ENCODE measurements around the gene SLF2. TPM values are rescaled to one million over a fixed set of nuclear protein-coding genes. Genes with fewer than 3 reads are reported as not detected.

SLF2 gene
- total RNA-seq, 1 experiment from 2014 or later: 14.3 TPM

DNA sequence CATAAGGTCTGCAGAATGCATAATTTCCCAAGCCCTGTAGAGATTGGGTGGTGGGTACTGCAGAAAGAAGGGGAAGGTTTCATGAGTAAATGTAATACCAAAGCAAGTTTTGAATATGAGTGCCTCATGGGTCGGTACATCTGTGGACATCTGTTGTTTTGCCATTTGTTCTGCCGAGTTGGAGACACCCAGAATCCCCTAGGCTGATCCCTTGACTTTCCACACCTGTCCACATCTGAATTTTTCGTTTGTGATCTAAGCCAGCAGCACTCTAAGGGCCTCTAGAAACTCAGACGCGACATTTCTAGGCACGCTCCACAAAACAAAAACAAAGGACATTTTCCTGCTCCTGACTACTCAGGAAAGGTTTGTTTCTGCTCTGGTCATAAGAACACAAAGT lies 11.7 kb upstream of the SLF2 start:
- ChIA-PET CTCF (no interaction called here), POLR2A (no interaction called here)
- Mint-ChIP-seq H3K9me3 (no peaks in the 10 kb centered on the region), H3K4me1 (no peaks in the 10 kb centered on the region), H3K27ac (no peak overlapping the region), H3K36me3 (no peaks in the 10 kb centered on the region), H3K27me3 (ENCODE audit: low read depth) (no peaks in the 10 kb centered on the region; the same call in 1 of the 2 replicates), H3K4me3 (no peak overlapping the region)
- DNase-seq (ENCODE audit: low spot score) (no peak), ATAC-seq (no peak)
- TF ChIP-seq, protein P1, sequence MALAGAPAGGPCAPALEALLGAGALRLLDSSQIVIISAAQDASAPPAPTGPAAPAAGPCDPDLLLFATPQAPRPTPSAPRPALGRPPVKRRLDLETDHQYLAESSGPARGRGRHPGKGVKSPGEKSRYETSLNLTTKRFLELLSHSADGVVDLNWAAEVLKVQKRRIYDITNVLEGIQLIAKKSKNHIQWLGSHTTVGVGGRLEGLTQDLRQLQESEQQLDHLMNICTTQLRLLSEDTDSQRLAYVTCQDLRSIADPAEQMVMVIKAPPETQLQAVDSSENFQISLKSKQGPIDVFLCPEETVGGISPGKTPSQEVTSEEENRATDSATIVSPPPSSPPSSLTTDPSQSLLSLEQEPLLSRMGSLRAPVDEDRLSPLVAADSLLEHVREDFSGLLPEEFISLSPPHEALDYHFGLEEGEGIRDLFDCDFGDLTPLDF (CRISPR knock-in tag; IDR thresholded peaks at IDR 0.05): no peak
- no peak for TF ChIP-seq GTF2I (CRISPR knock-in tag; conservative IDR thresholded peaks at IDR 0.05)

DNA sequence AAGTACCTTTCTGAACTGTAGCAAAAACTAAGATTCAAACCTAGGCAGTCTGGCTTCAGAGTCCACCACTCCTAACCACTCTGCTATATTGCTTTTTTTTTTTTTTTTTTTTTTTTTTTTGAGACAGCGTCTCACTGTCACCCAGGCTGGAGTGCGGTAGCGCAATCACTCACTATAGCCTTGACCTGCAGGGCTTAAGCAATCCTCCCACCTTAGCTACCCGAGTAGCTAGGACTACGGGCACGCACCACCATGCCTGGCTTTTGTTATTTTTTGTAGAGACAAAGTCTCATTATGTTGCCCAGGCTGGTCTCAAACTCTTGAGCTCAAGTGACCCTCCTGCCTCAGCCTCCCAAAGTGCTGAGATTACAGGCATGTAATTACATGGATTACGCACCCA lies 10.1 kb upstream of the SLF2 start:
- H3K9me3 Mint-ChIP-seq: no peaks in the 10 kb centered on the region
- no peak overlapping the region for H3K27ac Mint-ChIP-seq
- no peak overlapping the region for H3K4me3 Mint-ChIP-seq
- no peaks in the 10 kb centered on the region; the same call in 1 of the 2 replicates for H3K27me3 Mint-ChIP-seq (ENCODE audit: low read depth)
- no peaks in the 10 kb centered on the region for H3K4me1 Mint-ChIP-seq
- ChIA-PET POLR2A (interaction anchor here (0.7 kb wide), 1 partner anchor 204 kb away, joined by 4 read pairs; no protein-coding TSS in a partner anchor), CTCF (interaction anchor here (0.6 kb wide), 1 partner anchor 144 kb away, joined by 3 read pairs; no protein-coding TSS in a partner anchor)
- H3K36me3 Mint-ChIP-seq: no peaks in the 10 kb centered on the region
- ATAC-seq: no peak
- DNase-seq (ENCODE audit: low spot score): no peak
- TF ChIP-seq, protein P2, sequence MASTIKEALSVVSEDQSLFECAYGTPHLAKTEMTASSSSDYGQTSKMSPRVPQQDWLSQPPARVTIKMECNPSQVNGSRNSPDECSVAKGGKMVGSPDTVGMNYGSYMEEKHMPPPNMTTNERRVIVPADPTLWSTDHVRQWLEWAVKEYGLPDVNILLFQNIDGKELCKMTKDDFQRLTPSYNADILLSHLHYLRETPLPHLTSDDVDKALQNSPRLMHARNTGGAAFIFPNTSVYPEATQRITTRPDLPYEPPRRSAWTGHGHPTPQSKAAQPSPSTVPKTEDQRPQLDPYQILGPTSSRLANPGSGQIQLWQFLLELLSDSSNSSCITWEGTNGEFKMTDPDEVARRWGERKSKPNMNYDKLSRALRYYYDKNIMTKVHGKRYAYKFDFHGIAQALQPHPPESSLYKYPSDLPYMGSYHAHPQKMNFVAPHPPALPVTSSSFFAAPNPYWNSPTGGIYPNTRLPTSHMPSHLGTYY (CRISPR knock-in tag; IDR thresholded peaks at IDR 0.05): no peak
- no peak for TF ChIP-seq PRRX2 (CRISPR knock-in tag; IDR thresholded peaks at IDR 0.05)
- TF ChIP-seq JAZF1 (CRISPR knock-in tag; IDR thresholded peaks at IDR 0.05): no peak
- TF ChIP-seq, protein P3, sequence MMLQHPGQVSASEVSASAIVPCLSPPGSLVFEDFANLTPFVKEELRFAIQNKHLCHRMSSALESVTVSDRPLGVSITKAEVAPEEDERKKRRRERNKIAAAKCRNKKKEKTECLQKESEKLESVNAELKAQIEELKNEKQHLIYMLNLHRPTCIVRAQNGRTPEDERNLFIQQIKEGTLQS (CRISPR knock-in tag; conservative IDR thresholded peaks at IDR 0.05): no peak
- TF ChIP-seq, protein P4, sequence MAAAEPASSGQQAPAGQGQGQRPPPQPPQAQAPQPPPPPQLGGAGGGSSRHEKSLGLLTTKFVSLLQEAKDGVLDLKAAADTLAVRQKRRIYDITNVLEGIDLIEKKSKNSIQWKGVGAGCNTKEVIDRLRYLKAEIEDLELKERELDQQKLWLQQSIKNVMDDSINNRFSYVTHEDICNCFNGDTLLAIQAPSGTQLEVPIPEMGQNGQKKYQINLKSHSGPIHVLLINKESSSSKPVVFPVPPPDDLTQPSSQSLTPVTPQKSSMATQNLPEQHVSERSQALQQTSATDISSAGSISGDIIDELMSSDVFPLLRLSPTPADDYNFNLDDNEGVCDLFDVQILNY (CRISPR knock-in tag; IDR thresholded peaks at IDR 0.05): no peak
- no peak for TF ChIP-seq EMX1 (CRISPR knock-in tag; IDR thresholded peaks at IDR 0.05)
- TF ChIP-seq, protein P5, sequence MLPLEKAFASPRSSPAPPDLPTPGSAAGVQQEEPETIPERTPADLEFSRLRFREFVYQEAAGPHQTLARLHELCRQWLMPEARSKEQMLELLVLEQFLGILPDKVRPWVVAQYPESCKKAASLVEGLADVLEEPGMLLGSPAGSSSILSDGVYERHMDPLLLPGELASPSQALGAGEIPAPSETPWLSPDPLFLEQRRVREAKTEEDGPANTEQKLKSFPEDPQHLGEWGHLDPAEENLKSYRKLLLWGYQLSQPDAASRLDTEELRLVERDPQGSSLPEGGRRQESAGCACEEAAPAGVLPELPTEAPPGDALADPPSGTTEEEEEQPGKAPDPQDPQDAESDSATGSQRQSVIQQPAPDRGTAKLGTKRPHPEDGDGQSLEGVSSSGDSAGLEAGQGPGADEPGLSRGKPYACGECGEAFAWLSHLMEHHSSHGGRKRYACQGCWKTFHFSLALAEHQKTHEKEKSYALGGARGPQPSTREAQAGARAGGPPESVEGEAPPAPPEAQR (CRISPR knock-in tag; IDR thresholded peaks at IDR 0.05): no peak
- TF ChIP-seq, protein P6, sequence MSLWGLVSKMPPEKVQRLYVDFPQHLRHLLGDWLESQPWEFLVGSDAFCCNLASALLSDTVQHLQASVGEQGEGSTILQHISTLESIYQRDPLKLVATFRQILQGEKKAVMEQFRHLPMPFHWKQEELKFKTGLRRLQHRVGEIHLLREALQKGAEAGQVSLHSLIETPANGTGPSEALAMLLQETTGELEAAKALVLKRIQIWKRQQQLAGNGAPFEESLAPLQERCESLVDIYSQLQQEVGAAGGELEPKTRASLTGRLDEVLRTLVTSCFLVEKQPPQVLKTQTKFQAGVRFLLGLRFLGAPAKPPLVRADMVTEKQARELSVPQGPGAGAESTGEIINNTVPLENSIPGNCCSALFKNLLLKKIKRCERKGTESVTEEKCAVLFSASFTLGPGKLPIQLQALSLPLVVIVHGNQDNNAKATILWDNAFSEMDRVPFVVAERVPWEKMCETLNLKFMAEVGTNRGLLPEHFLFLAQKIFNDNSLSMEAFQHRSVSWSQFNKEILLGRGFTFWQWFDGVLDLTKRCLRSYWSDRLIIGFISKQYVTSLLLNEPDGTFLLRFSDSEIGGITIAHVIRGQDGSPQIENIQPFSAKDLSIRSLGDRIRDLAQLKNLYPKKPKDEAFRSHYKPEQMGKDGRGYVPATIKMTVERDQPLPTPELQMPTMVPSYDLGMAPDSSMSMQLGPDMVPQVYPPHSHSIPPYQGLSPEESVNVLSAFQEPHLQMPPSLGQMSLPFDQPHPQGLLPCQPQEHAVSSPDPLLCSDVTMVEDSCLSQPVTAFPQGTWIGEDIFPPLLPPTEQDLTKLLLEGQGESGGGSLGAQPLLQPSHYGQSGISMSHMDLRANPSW (CRISPR knock-in tag; conservative IDR thresholded peaks at IDR 0.05; ENCODE audit: low read depth): no peak
- TF ChIP-seq, protein P7, sequence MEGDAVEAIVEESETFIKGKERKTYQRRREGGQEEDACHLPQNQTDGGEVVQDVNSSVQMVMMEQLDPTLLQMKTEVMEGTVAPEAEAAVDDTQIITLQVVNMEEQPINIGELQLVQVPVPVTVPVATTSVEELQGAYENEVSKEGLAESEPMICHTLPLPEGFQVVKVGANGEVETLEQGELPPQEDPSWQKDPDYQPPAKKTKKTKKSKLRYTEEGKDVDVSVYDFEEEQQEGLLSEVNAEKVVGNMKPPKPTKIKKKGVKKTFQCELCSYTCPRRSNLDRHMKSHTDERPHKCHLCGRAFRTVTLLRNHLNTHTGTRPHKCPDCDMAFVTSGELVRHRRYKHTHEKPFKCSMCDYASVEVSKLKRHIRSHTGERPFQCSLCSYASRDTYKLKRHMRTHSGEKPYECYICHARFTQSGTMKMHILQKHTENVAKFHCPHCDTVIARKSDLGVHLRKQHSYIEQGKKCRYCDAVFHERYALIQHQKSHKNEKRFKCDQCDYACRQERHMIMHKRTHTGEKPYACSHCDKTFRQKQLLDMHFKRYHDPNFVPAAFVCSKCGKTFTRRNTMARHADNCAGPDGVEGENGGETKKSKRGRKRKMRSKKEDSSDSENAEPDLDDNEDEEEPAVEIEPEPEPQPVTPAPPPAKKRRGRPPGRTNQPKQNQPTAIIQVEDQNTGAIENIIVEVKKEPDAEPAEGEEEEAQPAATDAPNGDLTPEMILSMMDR (IDR thresholded peaks at IDR 0.05): no peak
- TF ChIP-seq, protein P8, sequence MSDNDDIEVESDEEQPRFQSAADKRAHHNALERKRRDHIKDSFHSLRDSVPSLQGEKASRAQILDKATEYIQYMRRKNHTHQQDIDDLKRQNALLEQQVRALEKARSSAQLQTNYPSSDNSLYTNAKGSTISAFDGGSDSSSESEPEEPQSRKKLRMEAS (CRISPR knock-in tag; IDR thresholded peaks at IDR 0.05): no peak
- TF ChIP-seq MXD4 (CRISPR knock-in tag; IDR thresholded peaks at IDR 0.05; ENCODE audit: borderline replicate concordance): no peak
- TF ChIP-seq ZNF219 (CRISPR knock-in tag; IDR thresholded peaks at IDR 0.05; ENCODE audit: borderline replicate concordance): no peak
- TF ChIP-seq ZNF121 (CRISPR knock-in tag; IDR thresholded peaks at IDR 0.05): no peak
- TF ChIP-seq, protein P9, sequence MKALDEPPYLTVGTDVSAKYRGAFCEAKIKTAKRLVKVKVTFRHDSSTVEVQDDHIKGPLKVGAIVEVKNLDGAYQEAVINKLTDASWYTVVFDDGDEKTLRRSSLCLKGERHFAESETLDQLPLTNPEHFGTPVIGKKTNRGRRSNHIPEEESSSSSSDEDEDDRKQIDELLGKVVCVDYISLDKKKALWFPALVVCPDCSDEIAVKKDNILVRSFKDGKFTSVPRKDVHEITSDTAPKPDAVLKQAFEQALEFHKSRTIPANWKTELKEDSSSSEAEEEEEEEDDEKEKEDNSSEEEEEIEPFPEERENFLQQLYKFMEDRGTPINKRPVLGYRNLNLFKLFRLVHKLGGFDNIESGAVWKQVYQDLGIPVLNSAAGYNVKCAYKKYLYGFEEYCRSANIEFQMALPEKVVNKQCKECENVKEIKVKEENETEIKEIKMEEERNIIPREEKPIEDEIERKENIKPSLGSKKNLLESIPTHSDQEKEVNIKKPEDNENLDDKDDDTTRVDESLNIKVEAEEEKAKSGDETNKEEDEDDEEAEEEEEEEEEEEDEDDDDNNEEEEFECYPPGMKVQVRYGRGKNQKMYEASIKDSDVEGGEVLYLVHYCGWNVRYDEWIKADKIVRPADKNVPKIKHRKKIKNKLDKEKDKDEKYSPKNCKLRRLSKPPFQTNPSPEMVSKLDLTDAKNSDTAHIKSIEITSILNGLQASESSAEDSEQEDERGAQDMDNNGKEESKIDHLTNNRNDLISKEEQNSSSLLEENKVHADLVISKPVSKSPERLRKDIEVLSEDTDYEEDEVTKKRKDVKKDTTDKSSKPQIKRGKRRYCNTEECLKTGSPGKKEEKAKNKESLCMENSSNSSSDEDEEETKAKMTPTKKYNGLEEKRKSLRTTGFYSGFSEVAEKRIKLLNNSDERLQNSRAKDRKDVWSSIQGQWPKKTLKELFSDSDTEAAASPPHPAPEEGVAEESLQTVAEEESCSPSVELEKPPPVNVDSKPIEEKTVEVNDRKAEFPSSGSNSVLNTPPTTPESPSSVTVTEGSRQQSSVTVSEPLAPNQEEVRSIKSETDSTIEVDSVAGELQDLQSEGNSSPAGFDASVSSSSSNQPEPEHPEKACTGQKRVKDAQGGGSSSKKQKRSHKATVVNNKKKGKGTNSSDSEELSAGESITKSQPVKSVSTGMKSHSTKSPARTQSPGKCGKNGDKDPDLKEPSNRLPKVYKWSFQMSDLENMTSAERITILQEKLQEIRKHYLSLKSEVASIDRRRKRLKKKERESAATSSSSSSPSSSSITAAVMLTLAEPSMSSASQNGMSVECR (CRISPR knock-in tag; IDR thresholded peaks at IDR 0.05; ENCODE audit: borderline replicate concordance): no peak
- TF ChIP-seq, protein P10, sequence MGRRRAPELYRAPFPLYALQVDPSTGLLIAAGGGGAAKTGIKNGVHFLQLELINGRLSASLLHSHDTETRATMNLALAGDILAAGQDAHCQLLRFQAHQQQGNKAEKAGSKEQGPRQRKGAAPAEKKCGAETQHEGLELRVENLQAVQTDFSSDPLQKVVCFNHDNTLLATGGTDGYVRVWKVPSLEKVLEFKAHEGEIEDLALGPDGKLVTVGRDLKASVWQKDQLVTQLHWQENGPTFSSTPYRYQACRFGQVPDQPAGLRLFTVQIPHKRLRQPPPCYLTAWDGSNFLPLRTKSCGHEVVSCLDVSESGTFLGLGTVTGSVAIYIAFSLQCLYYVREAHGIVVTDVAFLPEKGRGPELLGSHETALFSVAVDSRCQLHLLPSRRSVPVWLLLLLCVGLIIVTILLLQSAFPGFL (CRISPR knock-in tag; IDR thresholded peaks at IDR 0.05; ENCODE audit: borderline replicate concordance): no peak

Data from WTC11 (cell line).